ENCODE measurements around the gene MSANTD7. TPM values are rescaled to one million over a fixed set of nuclear protein-coding genes. Genes with fewer than 3 reads are reported as not detected.

MSANTD7 gene
- total and polyA plus RNA-seq, 2 of the 13 experiments (the other 11 are each of a cell fraction or from before 2014, with no cell fraction given) = 3.7 to 16.7 TPM

- TF ChIP-seq CCAR2 (optimal IDR thresholded peaks at IDR 0.05; ENCODE audit: low read depth, low read length) = no peak
- no peak; the same call in 1 of the 2 replicates for TF ChIP-seq ZMAT3 (CRISPR knock-in tag; conservative IDR thresholded peaks at IDR 0.05)
- TF ChIP-seq TARDBP (CRISPR knock-in tag; IDR thresholded peaks at IDR 0.05) = peak; percentile 87
- no peak; the same call in none of the 2 replicates for TF ChIP-seq ZBTB26 (CRISPR knock-in tag; IDR thresholded peaks at IDR 0.05; ENCODE audit: borderline replicate concordance)
- TF ChIP-seq ZNF883 (CRISPR knock-in tag; IDR thresholded peaks at IDR 0.05; ENCODE audit: not compliant biosample characterization) = peak; percentile 92
- no peak; the same call in 1 of the 2 replicates for TF ChIP-seq ZNF670 (CRISPR knock-in tag; IDR thresholded peaks at IDR 0.05; ENCODE audit: borderline replicate concordance)
- no peak; the same call in 1 of the 2 replicates for TF ChIP-seq ZNF609 (CRISPR knock-in tag; IDR thresholded peaks at IDR 0.05; ENCODE audit: borderline replicate concordance)
- TF ChIP-seq HDAC1 (CRISPR knock-in tag; IDR thresholded peaks at IDR 0.05) = peak; percentile 77
- TF ChIP-seq MED13 (CRISPR knock-in tag; IDR thresholded peaks at IDR 0.05) = peak; percentile 53; the same call in 1 of the 2 replicates
- 0 out of 2 replicates have a peak, but pooled peaks have one; percentile 55 for TF ChIP-seq ZNF160 (CRISPR knock-in tag; IDR thresholded peaks at IDR 0.05)
- no peak for TF ChIP-seq ZSCAN22 (CRISPR knock-in tag; IDR thresholded peaks at IDR 0.05)
- TF ChIP-seq ZNF354B (CRISPR knock-in tag; IDR thresholded peaks at IDR 0.05) = no peak
- 0 out of 2 replicates have a peak, but pooled peaks have one; percentile 18 for TF ChIP-seq TP53 (CRISPR knock-in tag; conservative IDR thresholded peaks at IDR 0.05)
- TF ChIP-seq TBX3 (IDR thresholded peaks at IDR 0.05; ENCODE audit: borderline replicate concordance) = no peak
- TF ChIP-seq ZNF143 (CRISPR knock-in tag; IDR thresholded peaks at IDR 0.05) = no peak; the same call in none of the 2 replicates
- no peak for TF ChIP-seq SKI (IDR thresholded peaks at IDR 0.05; ENCODE audit: partially characterized antibody)
- no peak; the same call in 1 of the 2 replicates for TF ChIP-seq ZNF451 (CRISPR knock-in tag; IDR thresholded peaks at IDR 0.05)
- no peak for TF ChIP-seq NFE2 (CRISPR knock-in tag; IDR thresholded peaks at IDR 0.05)
- TF ChIP-seq IKZF4 (CRISPR knock-in tag; IDR thresholded peaks at IDR 0.05; ENCODE audit: borderline replicate concordance, low read depth, not compliant biosample characterization) = peak; percentile 83
- no peak for TF ChIP-seq CEBPZ (IDR thresholded peaks at IDR 0.05; ENCODE audit: low read length)
Measured at GRCh38 chr10:14878266-14879123, 40.4 kb downstream of the MSANTD7 start, which contains the start of gene SUV39H2 (continued).
